Measurements from ENCODE around the gene BRD4.
"Not testable (repeated sequence)": the region's sequence is repeated elsewhere in the genome, so short reads cannot be mapped to it uniquely, and the experiment has no call there.

BRD4 gene

DNA sequence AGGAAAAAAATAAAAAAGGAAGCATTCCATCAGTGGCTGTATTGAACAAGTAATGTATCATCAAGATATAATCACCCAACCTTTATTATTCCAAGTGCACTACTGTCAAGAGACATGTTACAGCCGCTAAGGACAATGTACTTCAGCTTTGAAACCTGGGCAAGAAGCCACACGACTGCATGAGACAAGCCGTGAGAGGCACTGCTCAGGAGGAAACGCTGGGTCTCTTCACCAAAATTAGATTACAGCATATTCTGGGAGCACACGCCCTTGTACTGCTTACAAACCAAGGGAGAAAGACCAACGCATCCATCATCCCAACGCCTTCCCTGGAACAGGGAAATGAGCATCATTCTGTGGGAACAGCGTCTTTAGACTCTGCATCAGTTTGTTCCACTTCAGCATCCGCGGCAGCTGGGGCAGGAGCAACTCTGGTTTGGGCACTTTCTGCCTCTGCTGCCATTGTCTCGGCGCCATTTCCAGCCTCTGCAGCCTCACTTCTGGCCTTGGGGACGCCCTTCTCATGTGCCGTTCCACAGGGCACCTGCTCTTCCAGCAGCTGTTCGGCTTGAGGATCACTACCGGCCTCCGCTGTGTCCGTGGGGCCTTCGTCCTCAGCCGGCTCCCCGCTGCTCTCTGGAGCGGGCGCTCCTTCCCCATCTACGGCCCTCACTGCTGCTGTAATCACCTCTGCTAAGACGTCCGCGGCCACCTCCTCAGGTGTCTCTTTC is 22.4 kb upstream of the BRD4 start:
- Histone ChIP-seq H2BK15ac (ENCODE audit: low read length) (no peak overlapping the region), H3K27ac (replicated peaks; ENCODE audit: low read length) (no peak overlapping the region), H3K4me2 (ENCODE audit: insufficient read depth, low read length, poor library complexity, severe bottlenecking) (no peak overlapping the region), H3K36me3 (replicated peaks in 1 of 2; ENCODE audit: control insufficient read depth in 2 of 2, insufficient read depth in 2 of 2, low read length in 2 of 2) (peaks cover 30 to 72% of the 10 kb centered on the region in 2 donors), H3K18ac (ENCODE audit: low read length) (no peak overlapping the region), H2AK5ac (ENCODE audit: low read depth, low read length) (no peak overlapping the region), H3K4me3 (ENCODE audit: low read length in 2 of 2) (no peak overlapping the region), H3K4me1 (ENCODE audit: control insufficient read depth in 2 of 2, insufficient read depth in 1 of 2, low read depth in 1 of 2, low read length in 2 of 2) (no peaks in the 10 kb centered on the region), H3K9ac (ENCODE audit: low read depth, low read length, poor library complexity) (no peak overlapping the region), H2BK5ac (ENCODE audit: low read length) (no peak overlapping the region), H2BK12ac (ENCODE audit: low read length) (no peak overlapping the region), H3K14ac (ENCODE audit: low read length) (peak overlapping the region; percentile 41), H2BK120ac (ENCODE audit: low read depth, low read length) (no peak overlapping the region), H3K9me3 (replicated peaks in 1 of 2; ENCODE audit: control insufficient read depth in 2 of 2, insufficient read depth in 1 of 2, low read depth in 1 of 2, low read length in 2 of 2) (no peaks in the 10 kb centered on the region), H2AFZ (ENCODE audit: low read length) (no peak overlapping the region), H3K4ac (ENCODE audit: low read length) (no peak overlapping the region), H4K91ac (ENCODE audit: low read depth, low read length, poor library complexity) (no peak overlapping the region), H3K27me3 (ENCODE audit: control insufficient read depth in 3 of 3, insufficient read depth in 3 of 3, low read depth in 1 of 3, low read length in 3 of 3) (no peaks in the 10 kb centered on the region), H4K8ac (ENCODE audit: low read depth, low read length) (no peak overlapping the region), H3K23ac (ENCODE audit: low read depth, low read length, poor library complexity) (peak overlapping the region; percentile 9), H3K79me1 (ENCODE audit: low read depth, low read length) (no peaks in the 10 kb centered on the region)
- WGBS, 2 donors (ENCODE audit: extremely low coverage in 2 of 2, insufficient read length in 2 of 2, insufficient replicate concordance in 1 of 2): no CpG with 5 or more reads among the region's 27 CpGs
- no peak for DNase-seq (ENCODE audit: low spot score)

DNA sequence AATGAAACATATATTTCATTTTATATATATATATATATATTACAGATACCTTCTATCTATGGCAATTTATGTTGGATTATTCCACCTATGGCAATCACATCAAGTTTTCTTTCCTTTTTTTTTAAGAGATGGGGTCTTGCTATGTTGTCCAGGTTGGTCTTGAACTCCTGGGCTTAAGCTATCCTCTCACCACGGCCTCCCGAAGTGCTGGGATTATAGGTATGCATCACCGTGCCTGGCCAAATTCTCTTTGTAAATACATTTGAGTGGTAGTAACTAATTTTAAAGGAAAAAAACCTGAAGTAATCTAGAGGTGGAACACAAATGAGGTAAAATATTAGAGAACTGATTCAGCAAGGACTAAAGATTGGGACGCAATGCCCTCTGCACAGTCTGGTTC is 21.6 kb upstream of the BRD4 start:
- no peak overlapping the region for H2AFZ ChIP-seq (ENCODE audit: low read length)
- no peak overlapping the region for H3K4ac ChIP-seq (ENCODE audit: low read length)
- no CpG with 5 or more reads among the region's 4 CpGs for WGBS, 2 donors (ENCODE audit: extremely low coverage in 2 of 2, insufficient read length in 2 of 2, insufficient replicate concordance in 1 of 2)
- no peak overlapping the region for H2BK12ac ChIP-seq (ENCODE audit: low read length)
- H3K9me3 ChIP-seq (replicated peaks in 1 of 2; ENCODE audit: control insufficient read depth in 2 of 2, insufficient read depth in 1 of 2, low read depth in 1 of 2, low read length in 2 of 2): no peaks in the 10 kb centered on the region
- no peaks in the 10 kb centered on the region for H3K79me1 ChIP-seq (ENCODE audit: low read depth, low read length)
- no peak overlapping the region for H2BK15ac ChIP-seq (ENCODE audit: low read length)
- H2BK120ac ChIP-seq (ENCODE audit: low read depth, low read length): no peak overlapping the region
- no peaks in the 10 kb centered on the region for H3K4me1 ChIP-seq (ENCODE audit: control insufficient read depth in 2 of 2, insufficient read depth in 1 of 2, low read depth in 1 of 2, low read length in 2 of 2)
- H3K18ac ChIP-seq (ENCODE audit: low read length): no peak overlapping the region
- H3K23ac ChIP-seq (ENCODE audit: low read depth, low read length, poor library complexity): no peak overlapping the region
- DNase-seq (ENCODE audit: low spot score): no peak
- H3K36me3 ChIP-seq (replicated peaks in 1 of 2; ENCODE audit: control insufficient read depth in 2 of 2, insufficient read depth in 2 of 2, low read length in 2 of 2): peaks cover 24 to 64% of the 10 kb centered on the region in 2 donors
- no peak overlapping the region for H4K91ac ChIP-seq (ENCODE audit: low read depth, low read length, poor library complexity)
- no peak overlapping the region for H4K8ac ChIP-seq (ENCODE audit: low read depth, low read length)
- no peak overlapping the region for H3K4me3 ChIP-seq (ENCODE audit: low read length in 2 of 2)
- no peak overlapping the region for H3K4me2 ChIP-seq (ENCODE audit: insufficient read depth, low read length, poor library complexity, severe bottlenecking)
- no peak overlapping the region for H2BK5ac ChIP-seq (ENCODE audit: low read length)
- no peak overlapping the region for H2AK5ac ChIP-seq (ENCODE audit: low read depth, low read length)
- H3K9ac ChIP-seq (ENCODE audit: low read depth, low read length, poor library complexity): peak overlapping the region; percentile 38
- H3K27ac ChIP-seq (replicated peaks; ENCODE audit: low read length): no peak overlapping the region
- no peaks in the 10 kb centered on the region for H3K27me3 ChIP-seq (ENCODE audit: control insufficient read depth in 3 of 3, insufficient read depth in 3 of 3, low read depth in 1 of 3, low read length in 3 of 3)
- no peak overlapping the region for H3K14ac ChIP-seq (ENCODE audit: low read length)

DNA sequence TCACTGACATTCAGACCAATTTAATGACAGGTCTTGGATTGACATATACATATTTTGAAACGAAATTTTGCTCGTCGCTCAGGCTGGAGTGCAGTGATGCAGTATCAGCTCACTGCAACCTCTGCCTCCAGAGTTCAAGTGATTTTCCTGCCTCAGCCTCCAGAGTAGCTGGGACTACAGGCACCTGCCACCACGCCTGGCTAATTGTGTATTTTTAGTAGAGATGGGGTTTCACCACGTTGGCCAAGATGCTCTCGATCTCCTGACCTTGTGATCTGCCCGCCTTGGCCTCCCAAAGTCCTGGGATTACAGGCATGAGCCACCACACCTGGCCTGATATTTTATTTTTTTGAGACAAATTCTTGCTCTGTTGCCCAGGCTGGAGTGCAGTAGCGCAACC is 20.2 kb upstream of the BRD4 start:
- H3K9ac ChIP-seq (ENCODE audit: low read depth, low read length, poor library complexity); H4K8ac ChIP-seq (ENCODE audit: low read depth, low read length); H3K9me3 ChIP-seq (replicated peaks in 1 of 2; ENCODE audit: control insufficient read depth in 2 of 2, insufficient read depth in 1 of 2, low read depth in 1 of 2, low read length in 2 of 2); H3K27ac ChIP-seq (replicated peaks; ENCODE audit: low read length); H3K18ac ChIP-seq (ENCODE audit: low read length); H2BK5ac ChIP-seq (ENCODE audit: low read length); H3K23ac ChIP-seq (ENCODE audit: low read depth, low read length, poor library complexity); H2BK120ac ChIP-seq (ENCODE audit: low read depth, low read length); H3K4me3 ChIP-seq (ENCODE audit: low read length in 2 of 2); H3K14ac ChIP-seq (ENCODE audit: low read length); H2AK5ac ChIP-seq (ENCODE audit: low read depth, low read length); H3K4me2 ChIP-seq (ENCODE audit: insufficient read depth, low read length, poor library complexity, severe bottlenecking); H3K27me3 ChIP-seq (ENCODE audit: control insufficient read depth in 3 of 3, insufficient read depth in 3 of 3, low read depth in 1 of 3, low read length in 3 of 3); H2AFZ ChIP-seq (ENCODE audit: low read length); H3K4ac ChIP-seq (ENCODE audit: low read length); H2BK12ac ChIP-seq (ENCODE audit: low read length); H3K4me1 ChIP-seq (ENCODE audit: control insufficient read depth in 2 of 2, insufficient read depth in 1 of 2, low read depth in 1 of 2, low read length in 2 of 2); H2BK15ac ChIP-seq (ENCODE audit: low read length); DNase-seq (ENCODE audit: low spot score); H3K79me1 ChIP-seq (ENCODE audit: low read depth, low read length); H4K91ac ChIP-seq (ENCODE audit: low read depth, low read length, poor library complexity): not testable (repeated sequence)
- WGBS, 2 donors (ENCODE audit: extremely low coverage in 2 of 2, insufficient read length in 2 of 2, insufficient replicate concordance in 1 of 2): no CpG with 5 or more reads among the region's 8 CpGs
- H3K36me3 ChIP-seq (replicated peaks in 1 of 2; ENCODE audit: control insufficient read depth in 2 of 2, insufficient read depth in 2 of 2, low read length in 2 of 2): peaks cover 12 to 50% of the 10 kb centered on the region in 2 donors

DNA sequence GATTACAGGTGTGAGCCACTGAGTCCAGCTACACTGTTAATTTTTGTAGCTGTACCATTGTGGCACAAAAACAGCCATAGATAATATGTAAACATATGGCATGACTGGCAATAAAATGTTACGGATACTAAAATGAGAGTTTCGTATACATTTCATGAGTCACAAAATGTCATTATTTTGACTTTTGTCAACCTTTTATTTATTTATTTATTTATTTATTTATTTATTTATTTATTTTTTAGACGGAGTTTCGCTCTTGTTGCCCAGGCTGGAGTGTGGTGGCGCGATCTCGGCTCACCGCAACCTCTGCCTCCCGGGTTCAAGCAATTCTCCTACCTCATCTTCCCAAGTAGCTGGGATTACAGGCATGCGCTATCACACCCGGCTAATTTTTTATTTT is 9.0 kb upstream of the BRD4 start:
- not testable (repeated sequence) for H4K91ac ChIP-seq (ENCODE audit: low read depth, low read length, poor library complexity); H3K4me3 ChIP-seq (ENCODE audit: low read length in 2 of 2); H3K4me1 ChIP-seq (ENCODE audit: control insufficient read depth in 2 of 2, insufficient read depth in 1 of 2, low read depth in 1 of 2, low read length in 2 of 2); H2AFZ ChIP-seq (ENCODE audit: low read length); H3K23ac ChIP-seq (ENCODE audit: low read depth, low read length, poor library complexity); H3K4me2 ChIP-seq (ENCODE audit: insufficient read depth, low read length, poor library complexity, severe bottlenecking); H3K27me3 ChIP-seq (ENCODE audit: control insufficient read depth in 3 of 3, insufficient read depth in 3 of 3, low read depth in 1 of 3, low read length in 3 of 3); H2BK5ac ChIP-seq (ENCODE audit: low read length); DNase-seq (ENCODE audit: low spot score); H3K27ac ChIP-seq (replicated peaks; ENCODE audit: low read length); H3K18ac ChIP-seq (ENCODE audit: low read length); H3K4ac ChIP-seq (ENCODE audit: low read length); H2BK12ac ChIP-seq (ENCODE audit: low read length); H3K14ac ChIP-seq (ENCODE audit: low read length); H3K9ac ChIP-seq (ENCODE audit: low read depth, low read length, poor library complexity); H2BK120ac ChIP-seq (ENCODE audit: low read depth, low read length); H3K9me3 ChIP-seq (replicated peaks in 1 of 2; ENCODE audit: control insufficient read depth in 2 of 2, insufficient read depth in 1 of 2, low read depth in 1 of 2, low read length in 2 of 2); H2AK5ac ChIP-seq (ENCODE audit: low read depth, low read length); H3K79me1 ChIP-seq (ENCODE audit: low read depth, low read length); H2BK15ac ChIP-seq (ENCODE audit: low read length); H4K8ac ChIP-seq (ENCODE audit: low read depth, low read length)
- WGBS, 2 donors (ENCODE audit: extremely low coverage in 2 of 2, insufficient read length in 2 of 2, insufficient replicate concordance in 1 of 2): no CpG with 5 or more reads among the region's 11 CpGs
- H3K36me3 ChIP-seq (replicated peaks in 1 of 2; ENCODE audit: control insufficient read depth in 2 of 2, insufficient read depth in 2 of 2, low read length in 2 of 2): peaks cover 0 to 51% of the 10 kb centered on the region in 2 donors
